Measurements from ENCODE around the gene ZNF691.
"Not testable (repeated sequence)": the region's sequence is repeated elsewhere in the genome, so short reads cannot be mapped to it uniquely, and the experiment has no call there.

Gene ZNF691

DNA sequence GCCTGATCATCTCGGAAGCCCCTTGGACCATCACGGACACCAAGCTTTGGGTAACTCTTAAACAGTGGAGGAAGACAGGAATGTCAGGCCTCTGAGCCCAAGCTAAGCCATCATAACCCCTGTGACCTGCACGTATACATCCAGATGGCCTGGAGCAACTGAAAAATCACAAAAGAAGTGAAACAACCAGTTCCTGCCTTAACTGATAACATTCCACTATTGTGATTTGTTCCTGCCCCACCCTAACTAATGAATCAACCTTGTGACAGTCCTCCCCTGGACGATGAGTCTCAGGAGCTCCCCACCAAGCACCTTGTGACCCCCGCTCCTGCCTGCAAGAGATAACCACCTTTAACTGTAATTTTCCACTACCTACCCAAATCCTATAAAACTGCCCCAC lies 13.0 kb downstream of the ZNF691 start:
- DNase-seq (ENCODE audit: low read depth in 3 of 3): not testable (repeated sequence)

DNA sequence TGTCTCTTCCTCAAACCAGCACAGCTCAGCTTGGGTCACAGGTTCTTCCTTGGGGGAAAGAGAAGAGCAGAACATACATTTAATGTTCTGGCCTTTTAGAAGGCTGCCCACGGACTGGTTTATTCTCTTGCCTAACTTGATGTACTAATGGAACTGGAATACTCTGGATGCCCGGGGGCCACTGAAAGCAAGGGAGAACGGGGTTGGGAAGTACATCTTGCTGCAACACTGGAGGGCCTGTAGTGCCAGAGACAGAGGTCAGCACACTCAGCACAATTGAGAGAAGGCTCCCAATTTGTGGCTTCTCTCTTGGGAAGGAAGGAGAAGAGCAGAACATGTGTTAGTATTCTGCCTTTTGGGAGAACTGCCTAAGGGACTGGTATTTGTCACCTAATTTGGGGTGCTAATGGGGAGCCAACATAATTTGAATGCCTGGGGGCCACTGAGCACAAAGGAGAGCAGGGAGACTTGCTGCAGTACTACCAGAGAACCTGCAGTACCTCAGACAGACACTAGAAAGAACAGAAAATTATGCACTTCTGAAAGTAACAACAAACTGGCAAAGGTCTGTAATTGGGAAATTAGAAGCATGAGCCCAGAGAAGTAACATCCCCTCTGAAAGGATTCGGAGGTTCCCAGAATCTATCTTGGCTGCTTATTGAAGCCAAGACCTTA lies 14.1 kb downstream of the ZNF691 start:
- no peak for DNase-seq (ENCODE audit: low read depth in 3 of 3)

DNA sequence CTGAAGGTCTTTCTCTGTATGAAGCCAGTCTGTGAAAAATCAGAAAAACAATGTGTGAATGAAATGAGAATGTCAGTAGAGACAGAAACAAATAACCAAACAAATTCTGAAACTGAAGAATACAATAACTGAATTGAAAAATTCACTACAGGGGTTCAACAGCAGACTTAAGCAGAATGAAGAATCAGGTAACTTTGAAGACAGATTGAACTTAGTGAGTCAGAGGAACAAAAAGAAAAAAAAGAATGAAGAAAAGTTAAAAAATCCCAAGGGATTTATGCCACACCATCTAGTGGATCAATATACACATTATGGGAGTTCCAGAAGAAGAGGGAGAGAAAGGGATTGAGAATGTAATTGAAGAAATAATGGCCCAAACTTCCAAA lies 14.6 kb downstream of the ZNF691 start:
- DNase-seq (ENCODE audit: low read depth in 3 of 3): no peak

DNA sequence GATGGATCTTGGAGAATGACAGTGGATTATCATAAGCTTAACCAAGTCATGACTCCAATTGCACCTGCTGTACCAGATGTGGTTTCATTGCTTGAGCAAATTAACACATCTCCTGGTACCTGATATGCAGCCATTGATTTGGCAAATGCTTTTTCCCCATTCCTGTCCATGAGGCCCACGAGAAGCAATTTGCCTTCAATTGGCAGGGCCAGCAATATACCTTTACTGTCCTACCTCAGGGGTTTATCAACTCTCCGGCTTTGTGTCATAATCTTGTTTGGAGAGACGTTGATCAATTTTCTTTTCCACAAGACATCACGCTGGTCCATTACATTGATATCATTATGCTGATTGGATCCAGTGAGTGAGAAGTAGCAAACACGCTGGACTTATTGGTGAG lies 20.1 kb downstream of the ZNF691 start:
- no peak for DNase-seq (ENCODE audit: low read depth in 3 of 3)

- DNase-seq (ENCODE audit: low read depth in 3 of 3): not testable (repeated sequence)
These were observed 22.1 kb downstream of the ZNF691 start for GRCh38 chr1:42868466-42868865.

DNA sequence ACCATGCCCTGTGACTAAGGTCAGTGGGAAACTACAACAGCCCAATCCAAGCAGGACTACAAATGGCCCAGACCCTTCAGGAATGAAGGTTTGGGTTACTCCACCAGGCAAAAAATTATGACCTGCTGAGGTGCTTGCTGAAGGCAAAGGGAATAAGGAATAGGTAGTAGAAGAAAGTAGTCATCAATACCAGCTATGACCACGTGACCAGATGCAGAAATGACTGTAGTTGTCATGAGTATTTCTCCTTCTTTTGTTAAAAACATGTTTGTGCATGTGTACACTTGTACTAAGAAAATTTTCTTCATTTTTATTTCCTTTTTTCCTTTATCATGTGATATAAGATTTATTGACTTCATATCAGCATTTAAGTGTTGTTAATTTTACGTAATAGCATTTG lies 22.8 kb downstream of the ZNF691 start:
- not testable (repeated sequence) for DNase-seq (ENCODE audit: low read depth in 3 of 3)

DNA sequence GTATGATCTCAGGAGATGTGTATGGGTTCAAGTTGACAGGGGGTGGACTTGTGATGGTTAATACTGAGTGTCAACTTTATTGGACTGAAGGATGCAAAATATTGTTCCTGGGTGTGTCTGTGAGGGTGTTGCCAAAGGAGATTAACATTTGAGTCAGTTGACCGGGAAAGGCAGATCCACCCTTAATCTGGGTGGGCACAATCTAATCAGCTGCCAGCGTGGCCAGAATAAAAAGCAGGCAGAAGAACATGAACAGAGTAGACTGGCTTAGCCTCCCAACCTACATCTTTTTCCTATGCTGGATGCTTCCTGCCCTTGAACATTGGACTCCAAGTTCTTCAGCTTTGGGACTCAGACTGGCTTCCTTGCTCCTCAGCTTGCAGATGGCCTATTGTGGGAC lies 23.3 kb downstream of the ZNF691 start:
- DNase-seq (ENCODE audit: low read depth in 3 of 3): not testable (repeated sequence)

- DNase-seq (ENCODE audit: low read depth in 3 of 3): not testable (repeated sequence)
These were observed 26.7 kb downstream of the ZNF691 start for GRCh38 chr1:42873108-42873507.

DNA sequence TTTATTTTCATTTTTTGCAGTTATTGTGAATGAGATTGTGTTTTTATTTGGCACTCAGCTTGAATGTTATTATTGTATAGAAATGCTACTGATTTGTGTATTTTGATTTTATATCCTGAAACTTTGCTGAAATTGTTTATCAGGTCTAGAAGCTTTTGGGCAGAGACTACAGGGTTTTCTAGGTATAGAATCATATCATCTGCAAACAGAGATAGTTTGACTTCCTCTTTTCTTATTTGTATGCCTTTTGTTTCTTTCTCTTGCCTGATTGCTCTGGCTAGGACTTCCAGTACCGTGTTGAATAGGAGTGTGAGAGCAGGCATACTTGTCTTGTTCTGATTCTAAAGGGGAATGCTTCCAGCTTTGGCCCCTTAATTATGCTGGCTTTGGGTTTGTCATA lies 27.3 kb downstream of the ZNF691 start:
- no peak for DNase-seq (ENCODE audit: low read depth in 3 of 3)

- DNase-seq (ENCODE audit: low read depth in 3 of 3): no peak
These were observed 29.6 kb downstream of the ZNF691 start for GRCh38 chr1:42876009-42876408.

GRCh38 chr1:42877380-42877779 lies 31.0 kb downstream of the ZNF691 start:
- DNase-seq (ENCODE audit: low read depth in 3 of 3): no peak

- no peak for DNase-seq (ENCODE audit: low read depth in 3 of 3)
These were observed 34.0 kb downstream of the ZNF691 start for GRCh38 chr1:42880384-42880783.

- DNase-seq (ENCODE audit: low read depth in 3 of 3): no peak
These were observed 39.8 kb downstream of the ZNF691 start for GRCh38 chr1:42886046-42886739.

GRCh38 chr1:42886800-42887199 lies 40.4 kb downstream of the ZNF691 start:
- no peak for DNase-seq (ENCODE audit: low read depth in 3 of 3)

DNA sequence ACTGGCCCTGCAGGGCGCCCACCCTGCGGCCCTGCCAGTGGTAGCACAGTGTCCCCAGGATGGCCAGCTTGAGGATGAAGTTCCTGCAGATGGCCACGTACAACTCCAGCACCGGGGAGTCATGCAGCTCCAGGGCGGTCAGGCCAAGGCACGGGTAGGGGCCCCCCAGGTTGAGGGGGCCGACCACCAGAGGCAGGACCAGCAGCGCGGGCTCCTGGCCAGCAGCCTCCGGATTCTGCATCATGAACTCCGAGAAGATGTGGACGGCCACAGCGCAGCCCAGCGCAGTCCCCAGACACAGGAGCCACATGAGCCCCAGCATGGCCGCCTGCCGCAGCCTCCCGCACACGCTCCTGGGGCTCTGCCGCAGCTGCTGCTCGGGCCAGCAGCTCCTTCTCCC lies 41.0 kb downstream of the ZNF691 start:
- no peak for DNase-seq (ENCODE audit: low read depth in 3 of 3)

DNA sequence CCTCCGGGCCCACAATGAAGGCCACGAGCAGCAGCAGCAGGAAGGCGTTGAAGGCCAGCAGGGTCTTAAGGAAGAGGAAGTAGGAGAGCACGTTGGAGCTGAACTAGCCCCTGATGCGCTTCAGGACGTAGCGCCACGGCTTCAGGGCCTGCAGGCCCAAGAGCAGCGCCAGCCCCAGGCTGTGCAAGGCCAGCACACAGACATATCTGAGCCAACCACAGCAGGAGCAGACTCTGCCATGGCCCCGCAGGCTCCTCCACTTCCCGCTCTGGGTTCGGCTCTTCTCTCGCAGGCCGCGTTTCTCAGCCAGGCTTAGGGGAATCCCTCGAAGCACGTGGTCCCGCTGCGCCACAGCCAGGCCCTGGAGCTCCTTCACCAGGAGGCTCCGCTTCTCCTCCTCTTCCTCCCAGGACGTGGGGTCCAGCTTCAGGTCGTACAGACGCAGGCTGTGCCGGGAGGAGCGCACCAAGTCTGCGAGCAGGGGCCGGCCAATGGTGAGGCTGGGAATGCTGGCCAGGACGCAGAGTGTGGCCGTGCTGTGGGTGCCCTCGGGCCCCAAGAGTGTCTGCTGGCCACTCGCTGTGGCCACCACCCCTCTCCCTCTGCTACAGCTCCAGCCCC lies 41.7 kb downstream of the ZNF691 start:
- DNase-seq (ENCODE audit: low read depth in 3 of 3): no peak

- no peak for DNase-seq (ENCODE audit: low read depth in 3 of 3)
These were observed 42.9 kb downstream of the ZNF691 start for GRCh38 chr1:42889264-42889663.

DNA sequence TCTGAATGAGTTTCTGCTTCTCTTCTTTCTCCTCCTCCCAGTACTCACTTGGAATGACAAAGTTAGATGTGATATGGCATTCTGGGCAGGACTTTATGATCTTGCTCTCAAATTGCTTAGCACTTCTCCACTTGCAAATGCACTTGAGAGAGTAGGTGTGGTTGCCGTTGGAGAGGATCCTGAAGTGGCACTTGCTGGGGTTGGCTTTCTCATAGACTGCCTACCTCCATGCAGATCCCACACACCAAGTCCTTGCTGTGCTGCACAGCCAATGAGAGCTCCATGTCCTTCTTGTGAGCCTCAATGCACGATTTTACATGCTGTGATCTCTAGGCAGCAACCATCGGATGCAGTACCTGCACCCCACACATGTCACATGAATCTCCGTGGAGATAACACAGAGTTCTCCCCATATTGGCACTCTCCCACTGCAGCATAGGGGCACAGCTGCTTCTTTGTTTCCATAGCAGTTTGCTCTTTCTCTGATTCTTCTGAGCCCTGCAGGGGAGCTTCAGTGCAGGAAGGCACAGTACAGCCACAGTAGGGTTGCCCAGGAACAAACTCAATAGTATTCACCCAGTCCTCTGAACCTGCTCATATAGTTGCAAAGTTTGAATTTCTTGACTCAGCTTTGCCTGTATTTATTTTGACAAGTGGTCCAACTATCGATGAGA lies 45.2 kb downstream of the ZNF691 start:
- no peak for DNase-seq (ENCODE audit: low read depth in 3 of 3)

GRCh38 chr1:42899960-42900359 lies 53.5 kb downstream of the ZNF691 start:
- DNase-seq (ENCODE audit: low read depth in 3 of 3): not testable (repeated sequence)
